Measurements from ENCODE around the gene CCDC158. TPM values are rescaled to one million over a fixed set of nuclear protein-coding genes. Genes with fewer than 3 reads are reported as not detected.
"Not testable (repeated sequence)": the region's sequence is repeated elsewhere in the genome, so short reads cannot be mapped to it uniquely, and the experiment has no call there.

Gene CCDC158
- total and polyA plus RNA-seq, 2 of the 4 experiments (the other 2 are of a cell fraction), result not detected

GRCh38 chr4:76457885-76458284, 36.9 kb upstream of the CCDC158 start:
- Histone ChIP-seq H4K20me1 (ENCODE audit: insufficient read depth, low read length) (no peaks in the 10 kb centered on the region), H2AK9ac (replicated peaks; ENCODE audit: low read depth, low read length, poor library complexity) (no peak overlapping the region), H3K27me3 (ENCODE audit: control insufficient read depth, insufficient read depth, low read length) (peaks cover 3% of the 10 kb centered on the region; the same call in 1 of the 2 replicates), H2AK5ac (ENCODE audit: low read depth, low read length) (no peak overlapping the region), H3K79me1 (ENCODE audit: low read depth in 1 of 2, low read length in 2 of 2) (no peaks in the 10 kb centered on the region), H3K56ac (ENCODE audit: extremely low read depth, insufficient read depth, low read length) (no peak overlapping the region), H3K4me2 (ENCODE audit: low read depth, low read length) (no peak overlapping the region), H2AFZ (replicated peaks; ENCODE audit: low read length, poor library complexity) (no peak overlapping the region), H2BK120ac (ENCODE audit: low read depth, low read length) (no peak overlapping the region), H3K9ac (ENCODE audit: low read depth, low read length) (no peak overlapping the region), H3K23ac (ENCODE audit: low read depth, low read length) (no peak overlapping the region), H4K91ac (ENCODE audit: insufficient read depth, low read depth, low read length) (no peak overlapping the region), H3K4me1 (ENCODE audit: control insufficient read depth, insufficient read depth, low read length) (0 out of 2 replicates have a peak, but pooled peaks cover 3% of the 10 kb centered on the region), H3K4me3 (ENCODE audit: insufficient read depth, low read depth, low read length) (no peak overlapping the region), H2BK5ac (ENCODE audit: low read depth, low read length, poor library complexity, severe bottlenecking) (no peak overlapping the region), H3K9me1 (ENCODE audit: insufficient read depth, low read length) (peaks cover 2% of the 10 kb centered on the region; the same call in 1 of the 2 replicates), H3K14ac (replicated peaks; ENCODE audit: low read depth, low read length) (no peak overlapping the region), H4K8ac (ENCODE audit: low read depth in 2 of 2, low read length in 2 of 2) (no peak overlapping the region), H2BK15ac (ENCODE audit: low read depth, low read length) (no peak overlapping the region), H3K18ac (ENCODE audit: low read depth, low read length) (no peak overlapping the region), H3K36me3 (ENCODE audit: control insufficient read depth, insufficient read depth, low read length) (no peaks in the 10 kb centered on the region), H2BK20ac (ENCODE audit: low read depth, low read length) (no peak overlapping the region), H3K4ac (ENCODE audit: low read depth, low read length) (no peak overlapping the region), H4K5ac (ENCODE audit: low read depth, low read length) (no peak overlapping the region), H3K27ac (ENCODE audit: insufficient read depth, low read length) (no peak overlapping the region), H3K9me3 (ENCODE audit: control insufficient read depth, insufficient read depth, low read length) (no peaks in the 10 kb centered on the region; the same call in 1 of the 2 replicates)
- no peak for TF ChIP-seq CTCF (conservative IDR thresholded peaks at IDR 0.05; ENCODE audit: low read depth, low read length)
- WGBS, 2 experiments (ENCODE audit: extremely low coverage in 2 of 2, insufficient read length in 1 of 2), result 100% methylated on average over 1 of the region's 7 CpGs; no CpG with 5 or more reads in 1 of the 2 experiments
- ATAC-seq (ENCODE audit: low read depth) (no peak), DNase-seq (no peak)
- intact Hi-C loops (cut with micrococcal nuclease) (no loop called here), dilution Hi-C loops (cut with HindIII; ENCODE audit: low sequenced_read_pairs, unreplicated experiment) (no loop called here), in situ Hi-C loops (cut with MboI; ENCODE audit: low sequenced_read_pairs) (no loop called here)
- POLR2A ChIA-PET (ENCODE audit: unreplicated experiment), result no interaction called here
- CTCF ChIA-PET, result no interaction called here
- no TSS peak for BruUV-seq (replicated peaks)

GRCh38 chr4:76454073-76454472, 33.1 kb upstream of the CCDC158 start:
- H3K27me3 ChIP-seq (ENCODE audit: control insufficient read depth, insufficient read depth, low read length); BruUV-seq (replicated peaks); H3K36me3 ChIP-seq (ENCODE audit: control insufficient read depth, insufficient read depth, low read length); DNase-seq; H3K79me1 ChIP-seq (ENCODE audit: low read depth in 1 of 2, low read length in 2 of 2); H3K27ac ChIP-seq (ENCODE audit: insufficient read depth, low read length); H3K4me1 ChIP-seq (ENCODE audit: control insufficient read depth, insufficient read depth, low read length); H2BK120ac ChIP-seq (ENCODE audit: low read depth, low read length); H2BK15ac ChIP-seq (ENCODE audit: low read depth, low read length); H3K4ac ChIP-seq (ENCODE audit: low read depth, low read length); H3K18ac ChIP-seq (ENCODE audit: low read depth, low read length); H4K91ac ChIP-seq (ENCODE audit: insufficient read depth, low read depth, low read length); CTCF ChIA-PET; H2BK20ac ChIP-seq (ENCODE audit: low read depth, low read length); H3K9ac ChIP-seq (ENCODE audit: low read depth, low read length); H4K20me1 ChIP-seq (ENCODE audit: insufficient read depth, low read length); H4K8ac ChIP-seq (ENCODE audit: low read depth in 2 of 2, low read length in 2 of 2); H3K4me3 ChIP-seq (ENCODE audit: insufficient read depth, low read depth, low read length); H2AK5ac ChIP-seq (ENCODE audit: low read depth, low read length); H2AK9ac ChIP-seq (replicated peaks; ENCODE audit: low read depth, low read length, poor library complexity); ATAC-seq (ENCODE audit: low read depth); H2AFZ ChIP-seq (replicated peaks; ENCODE audit: low read length, poor library complexity); H2BK5ac ChIP-seq (ENCODE audit: low read depth, low read length, poor library complexity, severe bottlenecking); H3K9me3 ChIP-seq (ENCODE audit: control insufficient read depth, insufficient read depth, low read length); H4K5ac ChIP-seq (ENCODE audit: low read depth, low read length); H3K4me2 ChIP-seq (ENCODE audit: low read depth, low read length); H3K23ac ChIP-seq (ENCODE audit: low read depth, low read length); POLR2A ChIA-PET (ENCODE audit: unreplicated experiment); H3K14ac ChIP-seq (replicated peaks; ENCODE audit: low read depth, low read length); dilution Hi-C loops (cut with HindIII; ENCODE audit: low sequenced_read_pairs, unreplicated experiment); H3K9me1 ChIP-seq (ENCODE audit: insufficient read depth, low read length); H3K56ac ChIP-seq (ENCODE audit: extremely low read depth, insufficient read depth, low read length); in situ Hi-C loops (cut with MboI; ENCODE audit: low sequenced_read_pairs): not testable (repeated sequence)
- no CpG with 5 or more reads among the region's 6 CpGs for WGBS, 2 experiments (ENCODE audit: extremely low coverage in 2 of 2, insufficient read length in 1 of 2)
- intact Hi-C loops (cut with micrococcal nuclease), result loop anchor here (5.0 kb wide), 1 partner anchor 33 kb away; no protein-coding TSS in a partner anchor
